IPS DF 4.7 (cell line): ENCODE measurements around the gene SLC9C1.
"Not testable (repeated sequence)": the region's sequence is repeated elsewhere in the genome, so short reads cannot be mapped to it uniquely, and the experiment has no call there.

Experiments used
- DNase-seq: peaks from one replicate; pipeline ENCODE4 v3.0.0-alpha.2; 2013; ENCODE audit warnings: low spot score; ENCODE audit errors: extremely low read depth

Gene SLC9C1

DNA sequence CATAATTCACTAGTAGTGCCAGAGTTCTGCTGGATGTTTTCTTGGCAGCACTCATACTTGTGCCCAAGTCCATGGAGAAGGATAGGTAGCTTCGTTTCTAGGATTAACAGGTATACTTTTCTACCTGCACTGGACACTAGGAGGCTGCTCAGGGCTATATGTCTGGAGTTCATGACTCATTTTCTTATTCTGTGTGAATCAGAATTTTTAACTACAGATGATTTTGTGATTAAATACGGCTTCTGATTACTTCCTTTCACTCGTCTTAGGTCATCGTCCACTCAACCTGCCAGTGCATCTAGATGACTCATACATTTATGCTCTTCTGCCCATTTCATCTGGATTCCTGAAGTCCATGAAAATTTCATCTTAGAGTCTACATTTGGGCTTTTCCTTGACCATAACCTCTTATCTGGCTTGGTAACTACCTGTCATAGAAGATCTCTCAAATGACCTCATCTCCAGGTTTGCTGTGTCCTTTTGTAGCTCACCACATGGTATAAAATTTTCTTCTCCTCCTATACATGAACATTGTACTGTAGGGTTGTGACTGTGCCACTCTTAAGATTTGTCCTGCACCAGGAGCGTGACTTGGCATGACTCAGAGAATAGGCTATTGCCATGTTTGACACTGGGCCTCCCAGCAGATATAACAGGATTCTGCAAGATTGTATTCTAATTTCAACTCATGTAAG is 94.2 kb downstream of the SLC9C1 start:
- DNase-seq = no peak

DNA sequence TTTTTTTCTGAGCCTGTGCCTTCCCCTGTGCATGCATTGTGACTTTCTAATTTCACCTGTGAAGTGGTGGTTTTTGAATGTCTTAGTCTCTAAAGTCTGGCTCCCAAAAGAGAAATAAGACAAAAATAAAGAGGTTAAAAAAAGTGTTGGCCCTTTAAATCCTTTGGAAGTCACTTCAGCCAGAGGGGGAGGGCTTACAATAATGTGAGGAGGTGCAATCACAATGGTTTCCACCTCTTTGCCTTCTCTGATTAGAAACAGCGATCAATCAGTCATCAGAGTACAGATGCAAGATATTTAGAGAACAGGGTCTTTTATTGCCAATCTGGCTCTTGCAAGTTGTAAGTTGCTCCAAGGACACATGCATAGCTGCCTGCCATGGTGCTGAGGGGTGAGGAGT is 96.9 kb downstream of the SLC9C1 start:
- no peak for DNase-seq

DNA sequence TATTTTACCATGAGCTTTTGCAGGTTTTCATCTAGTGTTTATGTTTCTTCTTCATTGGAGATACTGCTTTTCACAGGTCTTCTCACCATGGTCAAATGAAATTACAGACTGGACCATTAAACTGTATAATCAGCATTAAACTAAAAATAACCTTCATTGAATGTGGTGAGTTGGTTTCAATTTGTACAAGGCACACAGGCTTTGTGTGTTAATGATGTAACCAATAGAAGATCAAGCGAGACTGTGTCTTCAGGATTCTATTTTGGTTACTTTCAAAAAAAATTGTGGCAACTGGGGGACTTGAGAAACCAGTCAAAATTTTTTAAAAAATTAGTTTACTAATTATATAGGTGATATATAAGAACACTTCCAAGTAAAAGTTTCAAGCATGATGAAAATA is 106.7 kb downstream of the SLC9C1 start:
- DNase-seq = no peak

DNA sequence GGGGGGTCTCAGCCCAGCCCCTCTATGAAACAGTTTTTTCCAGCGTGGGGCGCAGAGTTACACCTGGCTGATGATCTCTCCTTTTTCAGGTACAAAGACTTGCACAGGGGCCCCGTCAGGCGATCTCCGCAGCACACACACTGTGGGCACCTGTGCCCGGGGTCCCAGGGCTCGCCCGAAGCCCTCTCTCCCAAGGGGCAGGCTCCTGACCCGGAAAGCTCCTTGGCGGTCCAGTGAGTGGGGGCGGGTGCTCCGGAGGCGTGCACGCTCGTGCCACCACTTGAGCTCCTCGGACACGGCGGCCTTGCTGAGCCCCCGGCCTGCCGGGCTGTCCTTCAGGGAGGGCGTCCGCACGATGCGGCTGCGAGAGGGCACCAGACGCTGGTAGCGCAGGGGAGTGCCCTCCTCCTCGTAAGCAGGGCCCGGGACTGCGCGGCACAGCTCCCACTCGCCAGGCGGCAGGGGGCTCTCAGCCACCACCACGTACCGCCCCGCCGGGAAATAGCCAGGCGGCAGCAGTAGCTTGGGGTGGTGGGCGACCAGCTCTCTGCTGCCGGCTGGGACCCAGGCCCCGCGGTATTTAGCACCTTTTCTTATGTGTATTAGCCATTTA is 108.5 kb downstream of the SLC9C1 start:
- not testable (repeated sequence) for DNase-seq

DNA sequence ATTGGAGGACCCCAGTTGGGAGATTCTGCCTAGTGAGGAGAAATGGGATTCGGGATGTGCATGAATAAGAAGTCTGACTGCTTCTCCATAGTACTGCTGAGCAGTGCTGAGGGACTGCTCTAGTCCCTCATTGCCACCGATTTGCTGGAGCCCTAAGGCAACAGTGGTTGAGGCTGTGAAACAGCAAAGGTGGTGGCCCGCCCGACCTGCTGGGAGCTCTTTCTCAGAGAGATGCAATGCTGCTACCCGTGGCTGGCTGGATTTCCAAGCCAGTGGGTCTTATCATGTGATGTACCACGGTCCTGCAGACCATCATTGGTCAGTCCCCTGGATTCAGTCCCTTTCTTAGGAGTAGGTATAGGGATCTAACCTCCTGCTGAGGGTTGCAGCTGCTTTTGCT is 118.4 kb downstream of the SLC9C1 start:
- DNase-seq = no peak

DNA sequence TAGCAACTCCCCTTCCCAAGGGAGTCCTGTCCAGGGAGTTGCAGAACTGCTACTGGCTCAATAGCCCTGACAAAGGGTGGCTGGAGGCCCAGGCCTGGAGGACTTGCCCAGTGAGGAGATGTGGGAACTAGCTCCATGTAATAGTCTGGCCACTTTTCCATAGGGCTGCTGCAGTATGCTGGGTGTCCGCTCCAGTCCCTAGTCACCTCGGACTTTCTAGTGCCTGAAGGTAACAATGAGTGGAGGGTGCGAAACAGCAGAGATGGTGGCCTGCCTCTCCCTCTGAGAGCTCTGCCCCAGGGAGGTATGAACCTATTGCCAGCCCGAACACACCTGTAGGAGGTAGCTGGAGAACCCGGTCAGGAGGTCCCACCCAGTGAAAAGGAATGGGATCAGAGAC is 119.0 kb downstream of the SLC9C1 start:
- DNase-seq = no peak

DNA sequence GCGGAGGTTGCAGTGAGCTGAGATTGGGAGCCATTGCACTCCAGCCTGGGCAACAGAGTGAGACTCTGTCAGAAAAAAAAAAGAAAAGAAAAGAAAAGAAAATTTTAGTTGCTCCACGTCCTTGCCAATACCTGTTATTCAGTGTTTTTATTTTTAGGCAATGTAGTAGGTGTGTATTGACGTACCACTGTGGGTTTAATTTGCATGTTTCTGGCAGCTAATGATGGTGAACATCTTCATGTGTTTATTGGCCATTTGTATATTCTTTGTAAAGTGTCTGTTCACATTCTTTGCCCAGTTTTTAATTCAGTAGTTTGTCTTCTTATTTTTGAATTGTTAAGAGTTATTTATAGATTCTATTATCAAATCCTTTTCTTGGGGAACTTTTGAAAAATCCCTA is 122.9 kb downstream of the SLC9C1 start:
- no peak for DNase-seq

DNA sequence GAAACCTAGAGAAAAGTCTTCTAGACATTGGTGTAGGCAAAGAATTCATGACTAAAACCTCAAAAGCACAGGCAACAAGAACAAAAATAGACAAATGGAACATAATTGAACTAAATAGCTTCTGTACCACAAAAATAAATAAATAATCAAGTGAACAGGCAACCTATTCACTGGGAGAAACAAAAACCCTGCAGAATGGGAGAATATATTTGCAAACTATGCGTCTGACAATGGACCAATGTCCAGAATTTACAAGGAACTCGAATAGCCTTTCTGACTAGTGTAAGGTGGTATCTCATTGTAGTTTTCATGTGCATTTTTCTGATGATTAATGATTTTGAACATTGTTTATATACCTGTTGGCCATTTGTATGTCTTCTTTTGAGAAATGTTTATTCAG is 124.0 kb downstream of the SLC9C1 start:
- no peak for DNase-seq

DNA sequence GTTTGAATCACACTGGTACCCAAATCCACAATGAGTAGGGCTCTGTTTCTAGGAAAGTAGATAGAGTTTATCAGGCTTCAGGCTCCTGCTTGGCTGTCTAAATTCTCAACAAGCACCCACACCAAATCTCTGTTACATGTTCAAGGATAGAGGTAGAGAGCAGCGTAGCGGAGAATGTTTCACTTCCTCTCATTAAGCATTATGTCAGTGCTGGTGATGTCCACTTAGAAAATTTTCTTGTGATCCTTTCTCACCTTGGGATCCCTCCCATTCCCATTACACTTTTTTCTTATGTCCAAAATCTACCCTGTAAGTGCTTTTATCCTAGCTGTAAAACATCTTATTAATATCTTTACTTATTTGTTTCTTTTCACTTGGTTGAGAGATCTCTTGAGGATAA is 126.3 kb downstream of the SLC9C1 start:
- DNase-seq = no peak

DNA sequence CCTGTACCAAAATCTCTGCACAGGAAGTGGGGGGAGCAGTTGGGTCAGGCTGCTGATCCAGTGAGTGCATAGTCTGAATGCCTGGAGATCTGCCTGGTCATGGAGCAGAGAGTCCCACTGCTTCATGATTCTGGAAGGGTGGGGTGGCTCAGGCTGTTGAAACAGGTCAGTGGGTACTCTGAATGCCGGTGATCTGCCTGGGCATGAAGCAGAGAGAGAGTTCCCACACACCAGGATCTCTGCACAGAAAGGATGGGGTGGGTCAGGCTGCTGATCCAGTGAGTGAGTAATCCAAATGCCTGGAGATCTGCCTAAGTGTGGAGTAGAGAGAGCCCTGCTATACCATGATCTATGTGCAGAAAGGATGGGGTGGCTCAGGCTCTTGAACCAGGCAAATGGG is 144.9 kb downstream of the SLC9C1 start:
- DNase-seq = no peak

DNA sequence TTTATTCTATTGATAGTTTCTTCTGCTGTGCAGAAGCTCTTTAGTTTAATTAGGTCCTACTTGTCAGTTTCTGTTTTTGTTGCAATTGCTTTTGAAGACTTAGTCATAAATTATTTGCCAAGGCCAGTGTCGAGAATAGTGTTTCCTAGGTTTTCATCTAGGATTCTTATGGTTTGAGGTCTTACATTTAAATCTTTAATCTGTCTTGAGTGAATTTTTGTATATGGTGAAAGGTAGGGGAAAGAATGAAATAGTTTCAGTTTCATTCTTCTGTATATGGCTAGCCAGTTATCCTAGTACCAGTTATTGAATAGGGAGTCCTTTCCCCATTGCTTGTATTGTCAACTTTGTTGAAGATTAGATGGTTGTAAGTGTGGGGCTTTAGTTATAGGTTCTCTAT is 150.3 kb downstream of the SLC9C1 start:
- DNase-seq = no peak

DNA sequence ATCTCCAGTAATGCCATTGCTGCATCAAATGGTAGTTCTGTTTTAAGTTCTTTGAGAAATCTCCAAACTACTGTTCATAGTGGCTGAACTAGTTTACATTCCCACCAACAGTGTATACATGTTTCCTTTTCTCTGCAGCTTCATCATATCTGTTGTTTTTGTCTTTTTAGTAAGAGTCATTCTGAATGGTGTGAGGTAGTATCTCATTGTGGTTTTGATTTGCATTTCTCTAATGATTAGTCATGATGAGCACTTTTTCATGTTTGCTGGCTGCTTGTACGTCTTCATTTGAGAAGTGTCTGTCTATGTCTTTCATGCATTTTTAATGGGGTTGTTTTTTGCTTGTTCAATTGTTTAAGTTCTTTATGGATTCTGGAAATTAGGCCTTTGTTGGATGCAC is 150.8 kb downstream of the SLC9C1 start:
- DNase-seq = no peak

DNA sequence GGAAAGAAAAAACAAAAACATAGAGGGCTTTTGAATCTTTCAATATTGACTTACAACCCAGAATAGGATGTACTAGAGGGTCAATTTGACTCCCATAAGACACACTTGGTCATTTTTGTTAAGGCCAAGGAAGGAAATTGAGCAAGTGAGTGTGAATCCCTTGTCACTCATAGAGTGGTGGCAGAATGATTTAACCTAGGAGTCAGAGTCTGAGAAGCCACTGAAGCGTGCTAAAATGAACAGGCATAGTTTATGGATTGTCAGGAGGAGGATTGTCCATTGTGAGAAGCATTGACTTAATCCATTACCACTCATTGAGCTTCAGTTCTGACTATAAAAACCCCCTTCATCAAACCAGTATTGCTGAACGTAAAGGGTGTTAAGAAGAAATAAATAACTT is 152.7 kb downstream of the SLC9C1 start:
- DNase-seq = no peak

DNA sequence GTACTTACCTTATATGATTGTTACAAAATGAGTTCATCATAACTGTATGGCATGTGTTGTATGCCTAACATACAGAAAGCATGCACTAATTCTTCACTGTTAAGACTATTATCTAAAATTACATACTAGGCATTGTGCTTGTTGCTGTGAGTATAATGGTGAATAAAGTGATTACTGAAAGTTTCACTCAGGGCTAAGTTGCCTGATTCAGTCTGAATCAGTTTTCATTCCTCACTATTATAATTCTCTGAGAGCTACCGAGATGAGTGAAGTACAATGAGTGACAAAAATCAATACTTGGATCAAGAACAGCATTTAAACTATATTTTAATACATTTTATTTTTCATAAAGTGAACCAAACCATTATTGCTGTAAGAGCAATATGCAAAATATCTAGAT is 153.4 kb downstream of the SLC9C1 start:
- DNase-seq = no peak

DNA sequence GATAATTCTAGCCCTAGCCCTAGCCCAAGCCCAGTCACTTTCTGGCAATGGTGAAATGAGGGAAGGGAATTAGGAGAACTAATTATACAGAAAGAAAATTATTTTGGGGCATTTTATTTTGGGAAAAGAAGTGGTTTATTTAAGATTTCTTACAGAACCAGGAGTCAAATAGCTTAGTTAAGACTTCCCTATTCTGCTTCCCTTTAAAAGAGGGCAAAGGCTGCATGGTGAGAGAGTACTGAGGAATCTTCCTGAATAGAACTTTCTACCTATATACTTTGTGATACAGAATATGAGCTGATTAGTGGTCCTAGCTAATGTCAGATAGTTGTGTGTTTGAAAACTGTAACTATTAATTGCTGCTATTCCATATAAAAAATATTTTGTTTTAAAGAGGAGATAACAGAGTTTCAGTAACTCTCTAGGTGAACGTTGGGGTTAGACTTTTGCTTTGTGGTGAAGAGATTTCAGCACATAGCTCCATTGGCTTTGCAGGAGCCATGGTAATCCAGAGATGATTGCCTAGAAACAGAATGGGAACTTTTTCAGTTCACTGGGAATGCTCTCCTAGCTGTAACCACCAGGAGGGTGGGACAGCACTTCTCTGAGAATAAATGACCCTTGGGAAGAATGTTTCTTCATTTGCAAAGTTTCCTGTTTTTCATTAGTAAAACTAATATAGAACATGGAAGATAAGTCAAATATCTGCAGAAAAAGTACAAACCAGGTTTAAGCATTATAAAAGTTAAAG is 155.6 kb downstream of the SLC9C1 start:
- DNase-seq = no peak

DNA sequence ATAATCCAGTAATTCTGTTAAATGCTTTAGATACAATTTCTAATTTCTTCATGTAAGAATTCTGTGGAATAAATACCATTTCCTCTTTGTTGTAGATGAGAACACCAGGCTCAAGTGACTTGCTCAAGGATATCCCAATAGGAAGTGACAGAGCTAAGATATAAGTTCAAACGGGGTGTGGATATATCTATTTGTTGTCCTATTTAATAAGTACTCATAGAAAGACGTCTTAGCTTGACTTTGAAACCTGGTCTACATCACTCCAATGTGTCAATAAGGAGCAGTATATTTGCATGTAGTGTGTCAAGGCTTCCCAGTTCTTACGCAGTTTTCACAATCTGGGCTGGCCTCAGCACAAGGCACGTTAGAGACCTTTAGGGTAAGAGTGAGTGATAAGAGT is 156.2 kb downstream of the SLC9C1 start:
- no peak for DNase-seq

DNA sequence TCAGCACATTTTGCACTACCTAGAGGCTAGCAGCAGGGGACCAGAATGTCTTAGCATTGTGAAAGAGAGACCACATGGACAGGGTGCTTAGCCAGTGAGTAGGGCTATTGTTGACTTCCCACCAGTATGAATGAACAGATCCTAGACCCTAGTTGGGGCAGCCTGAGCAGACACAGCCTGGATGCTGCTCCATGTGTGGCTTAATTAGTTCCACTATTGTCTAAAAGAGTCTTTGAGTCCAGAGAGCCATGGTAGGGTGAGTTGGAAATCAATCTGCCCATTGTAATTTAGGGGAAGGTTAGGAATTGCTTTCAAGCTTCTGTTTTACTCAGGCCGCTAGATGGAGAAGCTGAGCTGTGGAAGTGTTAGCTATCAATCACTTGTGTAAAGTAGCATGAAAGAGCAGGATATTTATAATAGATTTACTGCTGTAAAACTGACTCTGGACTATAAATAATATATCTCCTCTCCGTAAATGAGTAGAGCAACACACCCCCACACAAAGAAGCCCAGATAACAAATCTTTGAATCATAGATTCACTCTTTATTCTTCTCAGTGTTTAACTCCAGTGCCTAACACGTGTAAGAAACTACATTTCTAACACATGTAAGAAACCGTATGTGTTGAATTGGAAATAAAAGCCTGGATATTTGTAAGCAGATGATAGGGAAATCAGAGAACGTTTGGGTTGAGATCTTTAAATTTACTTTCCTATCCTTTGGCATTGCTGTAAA is 156.9 kb downstream of the SLC9C1 start:
- peak; percentile 60 for DNase-seq

DNA sequence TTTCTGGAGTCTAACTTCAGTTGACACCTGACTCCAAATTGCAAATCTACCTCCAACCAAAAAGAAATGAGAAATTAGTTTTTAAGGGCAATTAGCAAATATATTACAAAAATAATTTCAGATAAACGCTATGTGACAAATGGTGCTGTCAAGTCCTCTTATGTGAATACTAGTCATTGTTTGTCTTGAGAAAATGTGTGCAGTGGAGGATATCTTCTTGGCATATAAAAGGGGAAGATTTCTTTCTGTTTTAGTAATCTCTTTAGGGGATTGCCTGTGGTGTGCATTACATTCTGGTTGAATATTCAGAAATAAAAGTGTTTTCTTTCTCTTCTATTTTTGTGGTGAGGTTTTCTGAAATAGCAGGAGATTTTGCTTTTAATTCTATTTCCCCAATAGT is 158.0 kb downstream of the SLC9C1 start:
- no peak for DNase-seq

DNA sequence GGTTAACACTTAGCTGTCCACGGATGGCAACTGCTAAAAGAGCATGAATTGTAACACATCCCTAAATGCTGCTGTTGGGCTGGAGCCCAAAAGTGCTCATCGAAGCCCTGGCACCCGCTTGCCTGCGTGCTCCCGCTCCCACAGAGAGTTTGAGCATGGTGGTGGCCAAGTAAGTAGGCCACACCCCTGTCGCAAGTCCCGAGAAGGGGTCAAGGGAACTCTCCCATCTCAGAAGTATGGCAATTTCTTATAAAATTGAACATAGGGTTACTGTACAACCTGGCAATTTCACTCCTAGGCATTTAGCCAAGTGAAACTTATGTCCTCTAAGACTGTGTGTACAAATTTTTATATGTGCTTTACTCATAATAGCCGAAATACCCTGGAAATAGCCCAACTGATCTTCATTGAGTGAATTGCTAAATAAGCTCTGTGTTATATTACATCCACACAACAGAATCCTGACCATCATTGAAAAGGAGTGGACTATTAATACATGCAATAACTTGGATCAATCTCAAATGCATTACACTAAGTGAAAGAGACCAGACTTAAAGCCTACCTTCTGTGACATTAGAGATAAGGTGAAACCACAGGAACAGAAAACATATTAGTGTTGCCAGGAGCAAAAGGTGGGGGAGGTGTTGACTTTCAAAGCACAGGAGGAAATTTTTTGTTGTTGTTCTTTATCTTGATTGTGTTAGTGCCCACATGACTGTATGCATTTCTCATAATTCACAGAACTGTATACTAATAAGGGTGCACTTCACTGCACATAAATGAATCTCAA is 159.5 kb downstream of the SLC9C1 start:
- no peak for DNase-seq

DNA sequence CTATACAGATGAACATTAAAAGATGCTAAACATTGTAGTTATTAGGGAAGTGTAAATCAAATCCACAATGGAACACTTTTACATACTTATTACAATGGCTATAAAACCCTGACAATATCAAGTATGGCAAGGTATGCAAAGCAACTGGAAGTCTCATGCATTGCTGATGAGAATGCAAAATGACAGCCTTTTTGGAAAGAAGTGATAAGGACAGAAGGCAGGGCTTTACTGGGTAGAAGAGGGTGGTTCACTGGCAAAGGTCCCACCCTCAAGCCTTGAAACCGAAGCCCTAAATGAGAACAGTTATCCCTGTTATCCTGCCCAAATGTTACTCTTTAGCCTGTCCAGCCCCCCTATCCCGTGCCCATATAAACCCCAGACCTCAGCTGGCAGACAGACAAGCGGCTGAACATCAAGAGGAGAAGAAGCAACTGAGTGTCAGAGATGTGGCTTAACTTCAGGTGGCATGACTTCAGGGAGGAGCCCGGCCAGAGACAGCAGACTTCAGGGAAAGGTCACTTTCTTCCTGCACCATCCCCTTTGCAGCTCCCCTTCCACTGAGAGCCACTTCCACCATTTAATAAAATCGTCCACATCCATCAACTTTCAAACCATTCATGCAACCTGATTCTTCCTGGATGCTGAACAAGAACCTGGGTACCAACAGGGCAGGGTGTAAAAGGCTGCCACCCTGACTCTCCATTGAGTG is 160.2 kb downstream of the SLC9C1 start:
- DNase-seq = no peak

DNA sequence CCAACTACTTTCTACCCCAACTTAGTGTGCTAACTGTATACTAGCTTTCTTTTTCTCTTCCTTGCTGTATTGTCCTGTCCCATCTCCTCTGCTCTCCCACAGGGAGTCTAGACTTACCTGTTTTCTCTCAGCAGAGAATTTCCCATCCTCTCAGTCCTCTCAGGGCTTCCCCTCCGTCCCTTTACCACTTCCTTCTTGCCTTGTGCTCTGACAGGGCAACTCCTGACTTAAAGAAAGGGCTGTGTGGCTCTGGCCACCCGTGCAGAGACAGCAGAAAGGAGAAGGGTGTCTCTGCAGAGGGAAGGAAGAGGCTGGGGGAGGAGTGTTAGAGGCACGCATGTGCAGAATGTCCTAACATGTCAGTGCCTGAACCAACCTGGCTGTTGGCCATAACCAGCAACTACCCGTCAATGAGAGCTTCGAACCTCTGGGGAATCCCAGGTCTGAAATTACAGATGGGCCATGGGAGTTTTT is 161.0 kb downstream of the SLC9C1 start, which contains the start of gene GCSAM:
Gene GCSAM, minus strand, starts transcription at position 274 of the 474 bp plus-strand sequence. Its CDS starts 128 bp downstream, at position 146.
- no peak for DNase-seq
